Measurements from ENCODE around the gene EPM2AIP1. TPM values are rescaled to one million over a fixed set of nuclear protein-coding genes. Genes with fewer than 3 reads are reported as not detected.
A peak's percentile ranks its signal among the peaks of the same experiment; 100 is the strongest.

The EPM2AIP1 gene
- total and polyA plus RNA-seq, 2 donors (not counting 3 experiments of a cell fraction or from before 2014, with no cell fraction given), result 5.4 to 15.1 TPM

DNA sequence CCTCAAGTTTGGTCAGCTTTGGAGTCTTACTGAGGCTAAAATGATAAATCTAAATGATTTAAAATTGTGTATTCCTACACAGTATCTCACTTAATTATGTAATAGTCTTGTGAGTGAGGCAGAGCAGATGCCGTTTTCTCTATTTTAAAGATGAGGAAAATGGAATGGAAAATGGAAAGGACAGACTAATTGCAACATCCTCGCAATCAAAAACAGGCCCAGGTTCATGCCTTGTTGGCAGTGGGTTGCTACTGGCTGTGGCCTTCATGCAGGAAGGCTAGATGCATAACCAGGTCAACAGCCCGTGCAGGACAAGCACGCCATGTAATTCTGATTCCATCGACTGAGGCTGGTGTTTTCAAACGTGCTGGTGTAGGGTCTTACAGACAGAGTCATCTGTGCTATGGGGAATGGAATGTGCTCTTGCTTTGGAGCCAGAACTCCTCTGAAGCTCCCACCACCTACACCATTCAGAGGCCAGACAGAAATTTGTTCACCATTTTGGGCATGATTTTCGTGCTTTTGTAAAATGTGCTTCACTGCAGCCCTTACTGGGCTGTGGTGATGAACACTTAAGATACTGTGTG is 38.3 kb upstream of the EPM2AIP1 start:
- H3K79me2 ChIP-seq (ENCODE audit: control insufficient read depth, insufficient read depth, low read length), result no peaks in the 10 kb centered on the region
- DNase-seq (ENCODE audit: low read depth, low spot score), result no peak
- POLR2A ChIA-PET, result no interaction called here
- TF ChIP-seq EZH2 (IDR thresholded peaks at IDR 0.05; ENCODE audit: borderline replicate concordance, low read depth, low read length, severe bottlenecking) (no peak), POLR2AphosphoS5 (IDR thresholded peaks at IDR 0.05; ENCODE audit: insufficient read depth, low read depth, low read length) (no peak), FOS (IDR thresholded peaks at IDR 0.05; ENCODE audit: borderline replicate concordance, insufficient read depth, low read length) (no peak), POLR2A (IDR thresholded peaks at IDR 0.05; ENCODE audit: low read depth, low read length) (no peak)
- TF ChIP-seq, protein P1, sequence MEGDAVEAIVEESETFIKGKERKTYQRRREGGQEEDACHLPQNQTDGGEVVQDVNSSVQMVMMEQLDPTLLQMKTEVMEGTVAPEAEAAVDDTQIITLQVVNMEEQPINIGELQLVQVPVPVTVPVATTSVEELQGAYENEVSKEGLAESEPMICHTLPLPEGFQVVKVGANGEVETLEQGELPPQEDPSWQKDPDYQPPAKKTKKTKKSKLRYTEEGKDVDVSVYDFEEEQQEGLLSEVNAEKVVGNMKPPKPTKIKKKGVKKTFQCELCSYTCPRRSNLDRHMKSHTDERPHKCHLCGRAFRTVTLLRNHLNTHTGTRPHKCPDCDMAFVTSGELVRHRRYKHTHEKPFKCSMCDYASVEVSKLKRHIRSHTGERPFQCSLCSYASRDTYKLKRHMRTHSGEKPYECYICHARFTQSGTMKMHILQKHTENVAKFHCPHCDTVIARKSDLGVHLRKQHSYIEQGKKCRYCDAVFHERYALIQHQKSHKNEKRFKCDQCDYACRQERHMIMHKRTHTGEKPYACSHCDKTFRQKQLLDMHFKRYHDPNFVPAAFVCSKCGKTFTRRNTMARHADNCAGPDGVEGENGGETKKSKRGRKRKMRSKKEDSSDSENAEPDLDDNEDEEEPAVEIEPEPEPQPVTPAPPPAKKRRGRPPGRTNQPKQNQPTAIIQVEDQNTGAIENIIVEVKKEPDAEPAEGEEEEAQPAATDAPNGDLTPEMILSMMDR (IDR thresholded peaks at IDR 0.05; ENCODE audit: extremely low read depth in 1 of 2, insufficient read depth in 1 of 2, low read depth in 1 of 2, low read length in 2 of 2), result no peak
- H3K9ac ChIP-seq (replicated peaks; ENCODE audit: extremely low read depth, insufficient read depth, low read length), result no peak overlapping the region
- H3K9me1 ChIP-seq (replicated peaks; ENCODE audit: control insufficient read depth, extremely low read depth, insufficient read depth, low read length), result no peaks in the 10 kb centered on the region
- intact Hi-C loops (cut with micrococcal nuclease) (no loop called here), dilution Hi-C loops (cut with MboI; ENCODE audit: extremely low pct_ligation_motif_present, low sequenced_read_pairs) (no loop called here)
- CTCF ChIA-PET, result no interaction called here
- H4K20me1 ChIP-seq (replicated peaks; ENCODE audit: control insufficient read depth, extremely low read depth, insufficient read depth, low read length), result no peaks in the 10 kb centered on the region
- BruUV-seq (replicated peaks), result no TSS peak
- no peak overlapping the region for H2AFZ ChIP-seq (ENCODE audit: low read depth, low read length)
- peaks cover 5 to 9% of the 10 kb centered on the region in 2 experiments for H3K36me3 ChIP-seq (ENCODE audit: control insufficient read depth in 2 of 2, extremely low read depth in 1 of 2, insufficient read depth in 2 of 2, low read length in 2 of 2)
- H3K4me2 ChIP-seq (ENCODE audit: insufficient read depth, low read length), result no peak overlapping the region
- H3K27ac ChIP-seq (ENCODE audit: insufficient read depth, low read depth, low read length), result no peak overlapping the region
- no peak for FAIRE-seq
- H3K9me3 ChIP-seq (replicated peaks; ENCODE audit: control insufficient read depth, insufficient read depth, low read length), result no peaks in the 10 kb centered on the region
- H3K4me1 ChIP-seq (ENCODE audit: control insufficient read depth, extremely low read depth, insufficient read depth, low read length), result no peaks in the 10 kb centered on the region
- no peaks in the 10 kb centered on the region for H3K27me3 ChIP-seq (ENCODE audit: control insufficient read depth in 2 of 2, insufficient read depth in 2 of 2, low read length in 2 of 2)
- H3K4me3 ChIP-seq (replicated peaks in 1 of 3; ENCODE audit: insufficient read depth in 1 of 3, low read depth in 1 of 3, low read length in 3 of 3), result no peak overlapping the region

DNA sequence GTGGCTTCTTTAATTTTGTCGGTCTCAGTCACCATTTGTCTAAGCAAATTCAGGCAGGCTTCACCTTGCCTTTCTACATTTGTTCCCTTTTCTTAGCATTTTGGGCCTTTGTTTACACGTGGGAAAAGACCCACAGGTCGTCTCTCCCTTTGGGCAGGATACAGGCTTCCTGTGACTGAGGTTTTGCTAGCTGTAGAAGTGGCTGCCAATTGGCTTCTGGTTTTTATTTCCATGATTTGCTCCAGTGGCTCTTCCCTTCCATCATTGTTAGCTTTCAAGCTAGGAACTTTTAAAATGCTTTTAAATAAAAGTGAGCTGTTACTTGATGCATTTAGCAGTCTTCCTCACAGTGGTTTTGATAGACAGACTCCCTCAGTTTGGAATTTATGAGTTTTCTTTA is 37.7 kb upstream of the EPM2AIP1 start:
- BruUV-seq (replicated peaks), result no TSS peak
- no peaks in the 10 kb centered on the region for H4K20me1 ChIP-seq (replicated peaks; ENCODE audit: control insufficient read depth, extremely low read depth, insufficient read depth, low read length)
- H3K9me3 ChIP-seq (replicated peaks; ENCODE audit: control insufficient read depth, insufficient read depth, low read length), result no peaks in the 10 kb centered on the region
- H3K9ac ChIP-seq (replicated peaks; ENCODE audit: extremely low read depth, insufficient read depth, low read length), result no peak overlapping the region
- DNase-seq (ENCODE audit: low read depth, low spot score), result peak; percentile 30
- H3K79me2 ChIP-seq (ENCODE audit: control insufficient read depth, insufficient read depth, low read length), result no peaks in the 10 kb centered on the region
- TF ChIP-seq, protein P1 (IDR thresholded peaks at IDR 0.05; ENCODE audit: extremely low read depth in 1 of 2, insufficient read depth in 1 of 2, low read depth in 1 of 2, low read length in 2 of 2), result no peak
- TF ChIP-seq MYC (IDR thresholded peaks at IDR 0.05; ENCODE audit: low read depth, low read length), result no peak
- TF ChIP-seq GATA2 (IDR thresholded peaks at IDR 0.05; ENCODE audit: insufficient read depth, insufficient read length, low read depth, low read length), result no peak
- TF ChIP-seq POLR2AphosphoS5 (IDR thresholded peaks at IDR 0.05; ENCODE audit: insufficient read depth, low read depth, low read length), result no peak
- TF ChIP-seq, protein P2, sequence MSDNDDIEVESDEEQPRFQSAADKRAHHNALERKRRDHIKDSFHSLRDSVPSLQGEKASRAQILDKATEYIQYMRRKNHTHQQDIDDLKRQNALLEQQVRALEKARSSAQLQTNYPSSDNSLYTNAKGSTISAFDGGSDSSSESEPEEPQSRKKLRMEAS (IDR thresholded peaks at IDR 0.05; ENCODE audit: insufficient read depth, insufficient read length), result no peak
- TF ChIP-seq POLR2A (IDR thresholded peaks at IDR 0.05; ENCODE audit: low read depth, low read length), result no peak
- no peak for TF ChIP-seq FOS (IDR thresholded peaks at IDR 0.05; ENCODE audit: borderline replicate concordance, insufficient read depth, low read length)
- no peak for TF ChIP-seq JUN (IDR thresholded peaks at IDR 0.05; ENCODE audit: borderline replicate concordance, insufficient read depth, insufficient read length, low read depth)
- no peak for TF ChIP-seq EZH2 (IDR thresholded peaks at IDR 0.05; ENCODE audit: borderline replicate concordance, low read depth, low read length, severe bottlenecking)
- no peaks in the 10 kb centered on the region for H3K9me1 ChIP-seq (replicated peaks; ENCODE audit: control insufficient read depth, extremely low read depth, insufficient read depth, low read length)
- no peak overlapping the region for H3K27ac ChIP-seq (ENCODE audit: insufficient read depth, low read depth, low read length)
- dilution Hi-C loops (cut with MboI; ENCODE audit: extremely low pct_ligation_motif_present, low sequenced_read_pairs) (no loop called here), intact Hi-C loops (cut with micrococcal nuclease) (no loop called here)
- no peak overlapping the region for H3K4me2 ChIP-seq (ENCODE audit: insufficient read depth, low read length)
- ChIA-PET POLR2A (no interaction called here), CTCF (no interaction called here)
- no peaks in the 10 kb centered on the region for H3K27me3 ChIP-seq (ENCODE audit: control insufficient read depth in 2 of 2, insufficient read depth in 2 of 2, low read length in 2 of 2)
- FAIRE-seq, result no peak
- H3K4me1 ChIP-seq (ENCODE audit: control insufficient read depth, extremely low read depth, insufficient read depth, low read length), result no peaks in the 10 kb centered on the region
- no peak overlapping the region for H3K4me3 ChIP-seq (replicated peaks in 1 of 3; ENCODE audit: insufficient read depth in 1 of 3, low read depth in 1 of 3, low read length in 3 of 3)
- H2AFZ ChIP-seq (ENCODE audit: low read depth, low read length), result no peak overlapping the region
- peaks cover 9 to 10% of the 10 kb centered on the region in 2 experiments for H3K36me3 ChIP-seq (ENCODE audit: control insufficient read depth in 2 of 2, extremely low read depth in 1 of 2, insufficient read depth in 2 of 2, low read length in 2 of 2)
